Measurements from ENCODE around the gene NR5A1. TPM values are rescaled to one million over a fixed set of nuclear protein-coding genes. Genes with fewer than 3 reads are reported as not detected.
A peak's percentile ranks its signal among the peaks of the same experiment; 100 is the strongest.

The NR5A1 gene
- total RNA-seq, 4 donors from 2014 or later = 0.40 TPM; not detected in 3

DNA sequence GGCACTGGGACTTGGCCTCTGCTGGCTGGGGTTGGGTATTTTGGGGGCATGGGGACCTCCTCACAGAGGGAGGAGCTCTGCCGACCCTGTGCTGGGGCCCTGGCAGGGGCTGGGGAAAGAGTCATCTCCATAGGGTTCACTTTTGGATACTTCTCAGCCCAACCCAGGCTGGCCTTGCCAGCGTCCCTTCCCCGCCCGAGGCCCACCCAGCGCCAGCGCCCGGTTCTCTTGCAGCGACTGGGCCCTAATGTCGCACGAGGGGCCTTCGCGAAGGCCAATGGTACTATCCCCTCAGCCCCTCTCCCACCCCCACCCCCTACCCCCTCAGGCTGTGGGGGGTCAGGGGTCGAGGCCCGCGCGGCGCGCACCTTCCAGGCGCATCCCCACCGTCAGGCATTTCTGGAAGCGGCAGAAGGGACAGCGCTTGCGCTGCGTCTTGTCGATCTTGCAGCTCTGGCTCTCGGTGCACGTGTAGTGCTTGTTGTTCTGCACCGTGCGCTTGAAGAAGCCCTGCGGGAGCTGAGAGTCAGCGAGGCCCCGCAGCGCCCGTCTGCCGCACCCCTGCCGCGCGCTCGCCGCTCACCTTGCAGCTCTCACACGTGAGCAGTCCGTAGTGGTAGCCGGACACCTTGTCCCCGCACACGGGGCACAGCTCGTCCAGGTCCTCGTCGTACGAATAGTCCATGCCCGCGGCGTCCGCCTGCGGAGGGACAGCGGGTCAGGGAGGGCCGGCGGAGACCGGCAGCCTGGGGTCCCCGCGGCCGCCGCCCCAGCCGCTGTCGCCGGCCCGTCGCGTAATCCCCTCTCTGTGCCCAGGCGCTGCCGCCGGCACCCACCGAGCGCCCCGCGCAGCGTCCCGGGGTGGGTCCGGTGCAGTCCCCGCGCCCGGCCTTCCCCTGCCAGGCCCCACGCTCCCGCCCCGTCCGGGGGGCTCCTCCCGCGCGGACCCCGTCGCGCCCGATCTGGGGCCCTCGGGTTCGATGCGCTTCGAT lies 4.2 kb downstream of the NR5A1 start:
- WGBS, 2 donors = 2 to 10% methylated on average over 8 to 50 of the region's 96 CpGs

GRCh38 chr9:124501771-124502320 lies 5.4 kb downstream of the NR5A1 start:
- 69 to 70% methylated on average over 11 of the region's 11 CpGs for WGBS, 2 donors
- Histone ChIP-seq H3K36me3 (no peaks in the 10 kb centered on the region), H3K4me3 (replicated peaks in 1 of 3) (no peak overlapping the region), H3K27ac (no peak overlapping the region), H3K4me1 (peaks cover 5 to 21% of the 10 kb centered on the region in 2 donors), H3K9me3 (no peaks in the 10 kb centered on the region), H3K27me3 (peaks cover 32% of the 10 kb centered on the region)
- intact Hi-C loops (cut with DNase I) = no loop called here
- TF ChIP-seq POLR2A (IDR thresholded peaks at IDR 0.05) = no peak
- TF ChIP-seq, protein P1, sequence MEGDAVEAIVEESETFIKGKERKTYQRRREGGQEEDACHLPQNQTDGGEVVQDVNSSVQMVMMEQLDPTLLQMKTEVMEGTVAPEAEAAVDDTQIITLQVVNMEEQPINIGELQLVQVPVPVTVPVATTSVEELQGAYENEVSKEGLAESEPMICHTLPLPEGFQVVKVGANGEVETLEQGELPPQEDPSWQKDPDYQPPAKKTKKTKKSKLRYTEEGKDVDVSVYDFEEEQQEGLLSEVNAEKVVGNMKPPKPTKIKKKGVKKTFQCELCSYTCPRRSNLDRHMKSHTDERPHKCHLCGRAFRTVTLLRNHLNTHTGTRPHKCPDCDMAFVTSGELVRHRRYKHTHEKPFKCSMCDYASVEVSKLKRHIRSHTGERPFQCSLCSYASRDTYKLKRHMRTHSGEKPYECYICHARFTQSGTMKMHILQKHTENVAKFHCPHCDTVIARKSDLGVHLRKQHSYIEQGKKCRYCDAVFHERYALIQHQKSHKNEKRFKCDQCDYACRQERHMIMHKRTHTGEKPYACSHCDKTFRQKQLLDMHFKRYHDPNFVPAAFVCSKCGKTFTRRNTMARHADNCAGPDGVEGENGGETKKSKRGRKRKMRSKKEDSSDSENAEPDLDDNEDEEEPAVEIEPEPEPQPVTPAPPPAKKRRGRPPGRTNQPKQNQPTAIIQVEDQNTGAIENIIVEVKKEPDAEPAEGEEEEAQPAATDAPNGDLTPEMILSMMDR (IDR thresholded peaks at IDR 0.05) = no peak
- DNase-seq = no peak

More for the DNA sequence above, 4.2 kb downstream of the NR5A1 start:
- Histone ChIP-seq H3K36me3 (no peaks in the 10 kb centered on the region), H3K27ac (no peak overlapping the region), H3K4me1 (peaks cover 5 to 21% of the 10 kb centered on the region in 2 donors), H3K4me3 (replicated peaks in 1 of 3) (no peak overlapping the region), H3K27me3 (peaks cover 32% of the 10 kb centered on the region), H3K9me3 (no peaks in the 10 kb centered on the region)
- TF ChIP-seq, protein P1 (IDR thresholded peaks at IDR 0.05) = no peak
- TF ChIP-seq POLR2A (IDR thresholded peaks at IDR 0.05) = no peak
- peak in 1 of 2 donors; percentile 12 for DNase-seq
- intact Hi-C loops (cut with DNase I) = no loop called here

DNA sequence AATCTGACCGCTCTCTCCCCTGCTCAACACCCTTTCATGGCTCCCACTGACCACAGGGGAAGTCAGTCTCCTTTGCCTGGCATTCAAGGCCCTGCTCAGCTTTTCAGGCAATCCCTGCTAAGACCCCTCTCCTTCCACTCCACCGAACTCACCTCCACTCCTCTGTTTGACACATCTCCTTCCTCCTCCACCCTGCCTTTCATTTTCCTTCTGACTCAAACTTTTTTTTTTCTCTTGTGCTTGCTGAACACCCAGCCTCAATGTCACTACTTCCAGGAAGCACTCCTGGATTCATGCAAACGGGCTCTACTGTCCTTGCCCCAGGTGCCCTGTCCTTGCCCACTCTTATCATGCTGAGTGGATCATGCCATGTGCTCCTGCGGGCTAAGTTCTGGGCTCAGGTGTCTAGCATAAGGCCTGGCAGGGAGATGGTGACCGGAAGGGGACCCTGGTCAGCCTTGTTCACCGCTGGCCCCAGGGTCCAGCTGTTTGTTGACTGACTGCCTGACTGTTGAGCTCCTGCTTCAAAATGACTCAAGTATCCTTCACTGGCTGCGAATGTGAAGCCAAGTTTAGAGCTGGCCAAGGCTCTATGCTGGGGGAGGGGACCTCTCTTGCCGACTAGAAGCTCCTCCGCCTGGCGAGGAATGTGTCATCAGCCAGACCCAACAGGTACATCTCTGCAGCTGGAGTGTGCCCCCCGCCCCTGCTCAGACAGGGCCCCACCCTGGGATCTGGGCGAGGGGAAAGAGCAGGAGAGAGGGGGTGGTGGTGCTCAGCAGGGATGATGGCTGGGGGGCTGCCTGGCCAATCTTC lies 6.2 kb downstream of the NR5A1 start:
- Histone ChIP-seq H3K9me3 (no peaks in the 10 kb centered on the region), H3K4me3 (replicated peaks in 1 of 3) (no peak overlapping the region), H3K27me3 (peaks cover 32% of the 10 kb centered on the region), H3K27ac (no peak overlapping the region), H3K36me3 (no peaks in the 10 kb centered on the region), H3K4me1 (peaks cover 5 to 21% of the 10 kb centered on the region in 2 donors)
- intact Hi-C loops (cut with DNase I) = no loop called here
- WGBS, 2 donors = 55 to 72% methylated on average over 4 to 11 of the region's 12 CpGs
- no peak for DNase-seq
- no peak for TF ChIP-seq POLR2A (IDR thresholded peaks at IDR 0.05)
- TF ChIP-seq, protein P1 (IDR thresholded peaks at IDR 0.05) = no peak

DNA sequence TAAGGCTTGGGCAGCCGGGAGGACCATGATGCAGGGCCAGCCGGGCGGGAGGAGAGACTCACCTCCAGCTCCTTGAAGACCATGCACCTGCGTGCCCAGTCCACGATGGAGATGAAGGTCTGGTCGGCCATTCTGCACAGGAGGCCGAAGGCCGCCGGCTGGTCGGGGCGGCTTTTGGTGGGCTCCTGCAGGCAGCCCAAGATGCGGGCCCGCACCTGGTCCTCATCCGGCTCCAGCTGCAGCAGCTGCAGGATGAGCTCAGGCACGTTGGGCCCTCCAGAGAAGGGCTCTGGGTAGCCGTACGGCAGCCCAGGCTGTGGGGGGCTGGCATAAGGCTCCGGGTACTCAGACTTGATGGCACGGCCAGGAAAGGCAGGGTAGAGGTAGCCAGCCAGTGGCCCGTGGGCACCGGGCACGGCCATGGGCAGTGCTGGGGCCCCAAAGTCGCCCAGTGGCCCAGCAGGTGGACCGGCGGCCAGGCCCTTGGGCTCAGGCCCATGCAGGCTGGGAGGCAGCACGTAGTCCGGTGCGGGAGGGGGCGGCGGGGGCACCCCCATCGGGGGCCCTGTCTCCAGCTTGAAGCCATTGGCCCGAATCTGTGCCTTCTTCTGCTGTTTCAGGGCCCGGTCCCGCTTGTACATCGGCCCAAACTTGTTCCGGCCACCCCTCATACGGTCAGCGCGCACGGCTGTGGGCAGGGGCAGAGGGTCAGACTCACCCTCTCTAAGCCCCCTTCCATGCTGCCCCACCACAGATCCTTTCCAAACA lies 7.0 kb downstream of the NR5A1 start:
- no peaks in the 10 kb centered on the region for H3K9me3 ChIP-seq
- 89 to 96% methylated on average over 21 to 25 of the region's 40 CpGs for whole genome bisulfite sequencing, 2 donors
- no peaks in the 10 kb centered on the region for H3K36me3 ChIP-seq
- intact Hi-C loops (cut with DNase I) = no loop called here
- TF ChIP-seq, protein P1 (IDR thresholded peaks at IDR 0.05) = no peak
- no peak for TF ChIP-seq POLR2A (IDR thresholded peaks at IDR 0.05)
- peaks cover 5 to 21% of the 10 kb centered on the region in 2 donors for H3K4me1 ChIP-seq
- DNase-seq = no peak
- peaks cover 28% of the 10 kb centered on the region for H3K27me3 ChIP-seq
- no peak overlapping the region for H3K4me3 ChIP-seq (replicated peaks in 1 of 3)
- no peak overlapping the region for H3K27ac ChIP-seq

All from thyroid gland (tissue), 4 donors.